HUES64 (cell line): ENCODE data around the gene JRKL.
"Not testable (repeated sequence)": the region's sequence is repeated elsewhere in the genome, so short reads cannot be mapped to it uniquely, and the experiment has no call there.

ENCODE experiments used
- H3K27ac ChIP-seq: 2 replicates; pipeline ENCODE4 v1.7.0; 2013; ENCODE audit warnings: low read depth, low read length, inconsistent platforms
- H3K27me3 ChIP-seq: 2 replicates; pipeline ENCODE4 v1.6.1; 2013; ENCODE audit warnings: mild to moderate bottlenecking, low read length; ENCODE audit not compliant: insufficient read depth
- H3K36me3 ChIP-seq: 2 replicates; pipeline ENCODE4 v1.6.1; 2013; ENCODE audit warnings: mild to moderate bottlenecking, low read length; ENCODE audit not compliant: insufficient read depth
- H3K4me1 ChIP-seq: 2 replicates; pipeline ENCODE4 v1.6.1; 2013; ENCODE audit warnings: mild to moderate bottlenecking, low read length, moderate library complexity; ENCODE audit not compliant: insufficient read depth
- H3K4me3 ChIP-seq: 2 replicates; pipeline ENCODE4 v1.5.1; 2013; ENCODE audit warnings: mild to moderate bottlenecking, low read length, moderate library complexity
- H3K9ac ChIP-seq: 2 replicates; pipeline ENCODE4 v1.6.1; 2013; ENCODE audit warnings: mild to moderate bottlenecking, low read depth, low read length
- H3K9me3 ChIP-seq: 2 replicates; pipeline ENCODE4 v1.6.1; 2013; ENCODE audit warnings: low read depth, low read length; ENCODE audit not compliant: insufficient read depth
- WGBS: fragments of 150-250, 120-280 bp; methylation state at CpG from one replicate; pipeline ENCODE4 v1.1.7; 2013; ENCODE audit warnings: missing lambda C conversion rate; 5-methylcytosine and 5-hydroxymethylcytosine counted together

JRKL gene

DNA sequence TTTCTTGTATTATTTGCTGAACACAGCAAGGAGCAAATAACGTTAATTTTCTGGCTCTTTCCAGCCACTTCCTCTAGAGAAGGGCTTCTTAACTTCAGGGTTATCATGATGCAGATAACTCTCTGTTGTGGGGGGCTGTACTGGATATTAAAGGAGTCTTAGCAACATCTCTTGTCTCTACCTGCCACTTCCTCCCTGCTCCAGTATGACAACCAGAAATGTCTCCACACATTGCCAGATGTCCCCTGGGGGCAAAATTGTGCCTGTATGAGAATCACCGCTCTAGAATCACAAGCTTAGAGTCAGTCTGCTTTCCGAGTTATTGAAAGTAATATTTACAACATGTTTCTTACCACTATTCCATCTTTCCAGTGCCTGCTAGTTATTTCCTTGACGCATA lies 6.8 kb downstream of the JRKL start:
- 87% methylated on average over 4 of the region's 4 CpGs for WGBS
- no peak overlapping the region for H3K9ac ChIP-seq

DNA sequence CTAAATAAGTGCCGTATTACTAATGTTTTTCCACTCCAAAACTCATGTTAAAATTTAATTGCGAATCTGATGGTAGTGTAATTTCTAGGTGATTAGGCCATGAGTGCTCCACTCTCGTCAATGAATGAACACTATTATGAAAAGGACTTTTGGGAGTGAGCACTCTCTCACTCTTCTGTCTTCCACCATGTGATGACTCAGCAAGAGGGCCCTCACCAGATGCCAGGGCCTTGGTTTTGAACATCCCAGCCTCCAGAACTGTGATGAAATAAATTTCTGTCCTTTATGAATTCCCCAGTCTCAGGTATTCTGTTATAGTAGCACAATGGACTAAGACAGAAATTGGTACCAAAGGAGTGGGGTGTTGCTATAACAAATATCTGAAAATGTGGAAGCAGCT lies 8.1 kb downstream of the JRKL start:
- 96% methylated on average over 3 of the region's 3 CpGs for WGBS
- no peaks in the 10 kb centered on the region for H3K27me3 ChIP-seq
- no peak overlapping the region for H3K27ac ChIP-seq
- no peak overlapping the region for H3K4me3 ChIP-seq
- no peaks in the 10 kb centered on the region for H3K9me3 ChIP-seq
- no peak overlapping the region for H3K9ac ChIP-seq
- H3K36me3 ChIP-seq, result no peaks in the 10 kb centered on the region
- no peaks in the 10 kb centered on the region for H3K4me1 ChIP-seq

More for the DNA sequence above, 6.8 kb downstream of the JRKL start:
- no peaks in the 10 kb centered on the region for H3K27me3 ChIP-seq
- 0 out of 2 replicates have a peak, but pooled peaks cover 3% of the 10 kb centered on the region for H3K36me3 ChIP-seq
- H3K9me3 ChIP-seq, result no peaks in the 10 kb centered on the region
- no peak overlapping the region for H3K4me3 ChIP-seq
- no peak overlapping the region for H3K27ac ChIP-seq
- no peaks in the 10 kb centered on the region for H3K4me1 ChIP-seq

DNA sequence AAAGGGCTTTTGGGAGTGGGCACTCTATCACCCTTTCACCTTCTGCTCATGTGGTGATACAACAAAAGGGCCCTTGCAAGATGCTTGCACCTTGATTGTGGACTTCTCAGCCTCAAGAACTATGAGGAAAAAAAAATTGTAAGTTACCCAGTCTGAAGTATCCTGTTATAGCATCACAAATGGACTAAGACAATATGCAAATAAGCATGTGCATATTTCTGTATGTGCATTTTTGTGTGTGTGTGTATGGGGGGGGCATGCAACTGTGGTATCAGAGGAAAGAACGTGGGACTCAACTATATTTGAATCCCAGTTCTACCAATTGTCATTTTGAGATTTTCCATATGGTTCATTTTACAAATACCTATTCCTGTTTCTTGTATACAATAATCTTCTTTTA lies 10.9 kb downstream of the JRKL start:
- Histone ChIP-seq H3K9me3 (no peaks in the 10 kb centered on the region), H3K27ac (no peak overlapping the region), H3K4me1 (no peaks in the 10 kb centered on the region), H3K27me3 (no peaks in the 10 kb centered on the region), H3K4me3 (no peak overlapping the region), H3K9ac (no peak overlapping the region), H3K36me3 (no peaks in the 10 kb centered on the region)
- WGBS, result no CpG with 5 or more reads among the region's 1 CpG

DNA sequence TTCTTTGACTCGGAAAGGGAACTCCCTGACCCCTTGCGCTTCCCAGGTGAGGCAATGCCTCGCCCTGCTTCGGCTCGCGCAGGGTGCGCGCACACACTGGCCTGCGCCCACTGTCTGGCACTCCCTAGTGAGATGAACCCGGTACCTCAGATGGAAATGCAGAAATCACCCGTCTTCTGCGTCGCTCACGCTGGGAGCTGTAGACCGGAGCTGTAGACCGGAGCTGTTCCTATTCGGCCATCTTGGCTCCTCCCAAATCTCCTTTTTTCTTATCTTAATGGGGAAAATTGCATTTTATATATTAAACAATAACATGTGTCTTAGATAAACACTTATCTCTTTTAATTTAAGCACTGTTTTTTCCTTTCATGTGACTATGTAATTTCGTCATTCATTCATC lies 21.6 kb downstream of the JRKL start:
- 11% methylated on average over 18 of the region's 18 CpGs for WGBS
- H3K9ac ChIP-seq, result peak overlapping the region; percentile 83

DNA sequence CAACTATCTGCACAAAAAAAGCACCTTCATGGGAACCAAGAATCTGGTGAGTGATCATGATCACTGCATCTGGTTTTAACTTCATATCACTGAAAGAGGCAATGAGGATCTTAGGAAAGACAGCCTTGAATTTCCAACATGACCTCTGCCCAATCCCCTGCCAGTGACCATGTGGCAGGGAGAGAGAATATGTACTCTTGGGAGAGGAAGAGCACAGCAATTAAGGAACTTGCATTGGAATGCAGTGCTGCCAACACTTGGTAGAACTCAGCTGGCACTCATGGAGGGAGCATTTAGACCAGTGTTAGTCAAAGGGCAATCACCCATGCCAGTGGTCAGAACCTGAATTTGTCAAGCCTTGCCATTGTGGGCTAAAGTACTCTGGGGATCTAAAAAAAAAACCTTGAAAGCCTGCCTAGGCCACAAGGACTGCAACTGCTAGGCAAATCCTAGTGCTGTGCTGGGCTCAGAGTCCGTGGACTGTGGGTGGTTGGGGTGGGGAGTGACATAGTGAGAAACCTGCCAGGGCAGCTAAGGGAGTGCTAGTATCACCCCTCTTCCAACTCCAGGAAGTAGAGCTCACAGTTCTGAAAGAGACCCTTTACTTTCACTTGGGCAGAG lies 23.1 kb downstream of the JRKL start:
- H3K36me3 ChIP-seq, result no peaks in the 10 kb centered on the region
- 91% methylated on average over 1 of the region's 1 CpG for WGBS
- no peak overlapping the region for H3K9ac ChIP-seq
- H3K27ac ChIP-seq, result no peak overlapping the region
- no peak overlapping the region for H3K4me3 ChIP-seq
- no peaks in the 10 kb centered on the region for H3K9me3 ChIP-seq
- H3K27me3 ChIP-seq, result no peaks in the 10 kb centered on the region
- H3K4me1 ChIP-seq, result 0 out of 2 replicates have a peak, but pooled peaks cover 3% of the 10 kb centered on the region

More for the DNA sequence above, 21.6 kb downstream of the JRKL start:
- H3K27me3 ChIP-seq, H3K9me3 ChIP-seq, H3K27ac ChIP-seq, H3K36me3 ChIP-seq, H3K4me1 ChIP-seq: not testable (repeated sequence)
- peak overlapping the region; percentile 59 for H3K4me3 ChIP-seq

DNA sequence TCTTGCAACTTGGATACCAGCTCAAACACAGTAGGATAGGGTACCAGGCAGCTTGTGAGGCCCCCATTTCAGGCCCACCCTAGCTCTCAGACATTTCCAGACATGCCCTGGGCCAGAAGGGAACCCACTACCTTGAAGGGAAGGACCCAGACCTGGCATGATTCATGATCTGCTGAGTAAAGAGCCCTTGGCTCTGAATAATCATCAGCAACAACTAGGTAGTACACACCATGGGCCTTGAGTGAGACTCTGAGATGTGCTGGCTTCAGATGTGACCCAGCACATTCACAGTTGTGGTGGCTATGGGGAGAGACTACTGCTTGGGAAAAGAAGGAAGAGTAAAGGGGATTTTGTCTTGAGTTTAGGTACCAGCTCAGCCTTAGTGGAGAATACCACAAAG lies 23.6 kb downstream of the JRKL start:
- Histone ChIP-seq H3K36me3 (no peaks in the 10 kb centered on the region), H3K4me1 (0 out of 2 replicates have a peak, but pooled peaks cover 3% of the 10 kb centered on the region), H3K27ac (no peak overlapping the region), H3K9ac (no peak overlapping the region), H3K27me3 (no peaks in the 10 kb centered on the region), H3K4me3 (no peak overlapping the region), H3K9me3 (no peaks in the 10 kb centered on the region)

DNA sequence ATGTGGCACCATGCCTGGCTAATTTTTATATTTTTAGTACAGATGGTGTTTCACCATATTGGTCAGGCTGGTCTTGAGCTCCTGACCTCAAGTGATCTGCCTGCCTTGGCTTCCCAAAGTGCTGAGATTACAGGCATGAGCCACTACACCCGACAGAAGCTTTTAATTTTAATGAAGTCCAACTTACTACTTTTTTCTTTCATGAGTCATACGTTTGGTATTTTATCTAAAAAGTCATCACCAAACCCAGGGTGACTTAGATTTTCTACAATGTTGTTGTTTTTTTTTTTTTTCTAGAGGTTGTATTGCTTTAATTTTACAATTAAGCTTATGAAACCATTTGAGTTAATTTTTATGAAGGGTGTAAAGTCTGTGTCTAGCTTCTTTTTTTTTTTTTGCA lies 34.9 kb downstream of the JRKL start:
- H3K9me3 ChIP-seq, result no peaks in the 10 kb centered on the region
- H3K27me3 ChIP-seq, result no peaks in the 10 kb centered on the region
- WGBS, result 71% methylated on average over 2 of the region's 2 CpGs
- no peak overlapping the region for H3K9ac ChIP-seq
- no peak overlapping the region for H3K4me3 ChIP-seq
- no peaks in the 10 kb centered on the region for H3K36me3 ChIP-seq
- peaks cover 11% of the 10 kb centered on the region for H3K4me1 ChIP-seq
- H3K27ac ChIP-seq, result no peak overlapping the region

DNA sequence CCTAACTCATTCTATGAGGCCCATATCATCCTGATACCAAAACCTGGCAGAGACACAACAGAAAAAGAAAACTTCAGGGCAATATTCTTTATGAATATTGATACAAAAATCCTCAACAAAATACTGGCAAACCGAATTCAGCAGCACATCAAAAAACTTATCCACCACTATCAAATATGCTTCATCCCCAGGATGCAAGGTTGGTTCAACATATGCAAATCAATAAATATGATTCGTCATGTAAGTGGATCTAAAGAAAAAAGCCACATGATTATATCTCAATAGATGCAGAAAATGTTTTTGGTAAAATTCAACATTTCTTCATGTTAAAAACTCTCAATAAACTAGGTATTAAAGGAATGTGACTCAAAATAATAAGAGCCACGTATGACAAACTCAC lies 40.9 kb downstream of the JRKL start:
- WGBS, result 92% methylated on average over 2 of the region's 3 CpGs
- Histone ChIP-seq H3K27me3 (no peaks in the 10 kb centered on the region), H3K27ac (no peak overlapping the region), H3K9me3 (no peaks in the 10 kb centered on the region), H3K4me3 (no peak overlapping the region), H3K9ac (no peak overlapping the region), H3K4me1 (peaks cover 7% of the 10 kb centered on the region), H3K36me3 (no peaks in the 10 kb centered on the region)

DNA sequence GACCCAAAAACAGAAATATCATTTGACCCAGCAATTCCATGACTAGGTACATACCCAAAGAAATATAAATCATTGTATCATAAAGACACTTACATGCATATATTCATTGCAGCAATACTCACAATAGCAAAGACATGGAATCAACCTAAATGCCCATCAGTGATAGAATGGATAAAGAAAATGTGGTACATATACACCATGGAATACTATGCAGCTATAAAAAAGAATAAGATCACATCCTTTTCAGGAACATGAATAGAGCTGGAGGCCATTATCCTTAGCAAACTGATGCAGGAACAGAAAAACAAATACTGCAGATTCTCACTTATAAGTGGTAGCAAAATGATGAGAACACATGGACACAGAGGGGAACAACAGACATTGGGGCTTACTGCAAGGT lies 42.8 kb downstream of the JRKL start:
- H3K27ac ChIP-seq, H3K9me3 ChIP-seq, H3K4me3 ChIP-seq, H3K9ac ChIP-seq, H3K36me3 ChIP-seq, H3K4me1 ChIP-seq, H3K27me3 ChIP-seq: not testable (repeated sequence)
